AG10803 (cell line): ENCODE measurements around the gene TXNL4B.

ENCODE experiments used
- DNase-seq: peaks from one replicate; pipeline ENCODE4 v3.0.0; 2010; ENCODE audit warnings: low read depth
- H3K4me3 ChIP-seq: 2 replicates; pipeline ENCODE4 v1.5.1; 2011; ENCODE audit warnings: mild to moderate bottlenecking, low read length, control low read depth
- CTCF ChIP-seq: conservative IDR thresholded peaks from 2 replicates; pipeline ENCODE4 v1.5.1; 2011; ENCODE audit warnings: mild to moderate bottlenecking, low read length, control low read depth, inconsistent platforms

TXNL4B gene

GRCh38 chr16:72043539-72043938, 49.9 kb downstream of the TXNL4B start:
- no peak for TF ChIP-seq CTCF

GRCh38 chr16:72043058-72043457, 50.4 kb downstream of the TXNL4B start:
- no peak for DNase-seq
- no peak overlapping the region for H3K4me3 ChIP-seq
- TF ChIP-seq CTCF: no peak

More at GRCh38 chr16:72043539-72043938, 49.9 kb downstream of the TXNL4B start:
- DNase-seq: no peak
- no peak overlapping the region for H3K4me3 ChIP-seq

- TF ChIP-seq CTCF: no peak
- DNase-seq: no peak
- H3K4me3 ChIP-seq: no peak overlapping the region
Observed at GRCh38 chr16:72042157-72042660, 51.2 kb downstream of the TXNL4B start.

GRCh38 chr16:72036098-72036497, 57.3 kb downstream of the TXNL4B start:
- no peak for TF ChIP-seq CTCF
- H3K4me3 ChIP-seq: no peak overlapping the region
- no peak for DNase-seq
